SW480 (cell line): Measurements from ENCODE around the gene STARD7.

Experiments
- DNase-seq: peaks from one replicate; pipeline ENCODE4 v3.0.0-alpha.2; 2016; ENCODE audit warnings: low spot score

STARD7 gene

GRCh38 chr2:96197546-96198255, 10.9 kb downstream of the STARD7 start:
- no peak for DNase-seq

GRCh38 chr2:96195410-96196066, 13.1 kb downstream of the STARD7 start:
- no peak for DNase-seq

GRCh38 chr2:96191937-96192670, 16.5 kb downstream of the STARD7 start:
- DNase-seq, result no peak

- DNase-seq, result no peak
Observed at GRCh38 chr2:96188821-96189526, 19.7 kb downstream of the STARD7 start.

GRCh38 chr2:96186562-96186961, 22.1 kb downstream of the STARD7 start:
- no peak for DNase-seq

GRCh38 chr2:96185516-96185915, 23.1 kb downstream of the STARD7 start:
- DNase-seq, result no peak

GRCh38 chr2:96184989-96185388, 23.6 kb downstream of the STARD7 start:
- no peak for DNase-seq

GRCh38 chr2:96184188-96184587, 24.4 kb downstream of the STARD7 start:
- DNase-seq, result no peak

GRCh38 chr2:96181529-96181928, 27.1 kb downstream of the STARD7 start:
- no peak for DNase-seq

- no peak for DNase-seq
Observed at GRCh38 chr2:96180521-96180920, 28.1 kb downstream of the STARD7 start.

GRCh38 chr2:96180002-96180401, 28.6 kb downstream of the STARD7 start:
- no peak for DNase-seq

GRCh38 chr2:96176661-96177060, 32.0 kb downstream of the STARD7 start:
- no peak for DNase-seq

GRCh38 chr2:96175951-96176350, 32.7 kb downstream of the STARD7 start:
- DNase-seq, result no peak

GRCh38 chr2:96174251-96175144, 34.1 kb downstream of the STARD7 start:
- peak; percentile 74 for DNase-seq

GRCh38 chr2:96171831-96172230, 36.8 kb downstream of the STARD7 start:
- no peak for DNase-seq

- no peak for DNase-seq
Observed at GRCh38 chr2:96170626-96171025, 38.0 kb downstream of the STARD7 start.

- no peak for DNase-seq
Observed at GRCh38 chr2:96169868-96170507, 38.6 kb downstream of the STARD7 start.

- peak; percentile 83 for DNase-seq
Observed at GRCh38 chr2:96167407-96168013, 41.1 kb downstream of the STARD7 start.

GRCh38 chr2:96164459-96165184, 44.0 kb downstream of the STARD7 start:
- DNase-seq, result no peak
